HG03565 (cell line): ENCODE results near the gene HOXA6.

Experiments
- ATAC-seq: cut with Tn5 transposase; IDR thresholded peaks from one replicate; pipeline ENCODE4 v1.9.1; 2021; ENCODE audit warnings: mild to moderate bottlenecking, moderate library complexity; ENCODE audit not compliant: unreplicated experiment

The HOXA6 gene

DNA sequence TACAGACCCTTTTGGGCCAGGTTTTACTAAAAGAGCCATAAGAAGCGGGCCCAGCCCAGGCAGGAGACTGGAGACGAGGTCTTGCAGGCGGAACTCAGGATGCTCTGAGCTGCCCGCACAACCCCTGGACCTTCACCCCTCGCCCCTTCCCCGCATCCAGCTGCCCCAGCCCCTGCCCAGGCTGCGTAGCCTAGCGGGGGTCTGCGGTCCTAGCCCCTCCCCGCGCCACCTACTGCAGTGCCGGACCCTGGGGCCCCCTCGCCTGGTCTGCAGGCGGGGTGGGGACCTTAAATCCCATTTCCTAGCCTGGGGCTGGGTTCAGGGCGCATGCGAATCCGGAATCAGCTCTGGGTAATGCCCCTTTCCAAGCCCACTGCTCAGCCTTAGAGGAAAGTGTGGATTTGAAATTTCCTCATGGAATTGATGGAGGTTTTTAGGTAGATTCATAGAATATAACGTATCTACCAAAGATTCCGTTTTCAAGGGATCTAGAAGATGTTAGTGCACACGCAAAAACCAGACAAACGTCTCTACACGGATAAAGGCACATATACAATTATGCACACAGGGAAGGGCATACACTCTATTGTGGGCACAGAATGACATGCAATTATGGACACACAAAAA, 5.4 kb upstream of the HOXA6 start:
- no peak for ATAC-seq

- no peak for ATAC-seq
Measured at GRCh38 chr7:27151931-27152815, 4.6 kb upstream of the HOXA6 start, which contains the start of gene HOXA3. TSS of gene HOXA3 (minus strand) at chr7:27152583. CDS start at chr7:27110640, 41,943 bp downstream.

GRCh38 chr7:27151341-27151930, 3.9 kb upstream of the HOXA6 start:
- ATAC-seq, result no peak

DNA sequence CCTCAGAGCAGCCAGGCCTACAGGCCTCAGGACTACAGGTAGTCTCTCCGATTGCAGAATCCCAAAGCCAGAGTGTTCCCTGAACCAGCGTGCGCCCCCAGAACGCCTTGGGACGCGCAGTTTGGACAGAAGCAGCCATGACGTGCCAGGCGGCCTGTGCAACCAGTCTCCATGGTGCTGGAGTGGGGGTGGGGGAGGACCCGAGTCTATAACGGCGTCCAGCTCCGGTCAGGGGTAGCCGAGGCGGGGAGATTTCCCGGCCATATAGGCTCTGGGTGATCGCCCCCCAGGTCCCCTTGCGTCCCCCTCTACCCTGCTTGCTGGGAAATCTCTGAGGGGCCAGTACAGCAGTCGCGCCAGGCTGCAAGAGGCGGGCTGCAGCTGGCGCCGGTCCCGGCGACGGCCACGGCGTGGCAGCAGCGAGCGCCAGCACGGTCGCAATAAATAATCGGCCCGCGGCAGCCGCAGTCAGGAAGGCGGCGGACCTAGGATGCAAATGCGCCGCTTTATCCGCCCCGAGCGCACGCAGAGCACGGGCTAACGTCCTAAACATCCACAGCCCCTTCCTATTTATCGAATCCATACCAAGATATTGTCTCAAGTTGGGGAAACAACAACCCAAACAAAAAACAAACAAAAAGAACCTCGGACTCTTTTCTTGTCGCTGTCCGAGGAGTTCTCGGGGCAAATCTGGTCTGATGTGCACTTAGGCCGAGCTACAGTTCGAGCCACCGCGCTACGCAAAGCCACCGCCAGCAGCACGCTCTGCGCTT, 3.2 kb upstream of the HOXA6 start:
- peak; percentile 70 for ATAC-seq

- no peak for ATAC-seq
Measured at GRCh38 chr7:27149842-27150567, 2.4 kb upstream of the HOXA6 start.

GRCh38 chr7:27148756-27149641, 1.4 kb upstream of the HOXA6 start:
- ATAC-seq, result no peak

DNA sequence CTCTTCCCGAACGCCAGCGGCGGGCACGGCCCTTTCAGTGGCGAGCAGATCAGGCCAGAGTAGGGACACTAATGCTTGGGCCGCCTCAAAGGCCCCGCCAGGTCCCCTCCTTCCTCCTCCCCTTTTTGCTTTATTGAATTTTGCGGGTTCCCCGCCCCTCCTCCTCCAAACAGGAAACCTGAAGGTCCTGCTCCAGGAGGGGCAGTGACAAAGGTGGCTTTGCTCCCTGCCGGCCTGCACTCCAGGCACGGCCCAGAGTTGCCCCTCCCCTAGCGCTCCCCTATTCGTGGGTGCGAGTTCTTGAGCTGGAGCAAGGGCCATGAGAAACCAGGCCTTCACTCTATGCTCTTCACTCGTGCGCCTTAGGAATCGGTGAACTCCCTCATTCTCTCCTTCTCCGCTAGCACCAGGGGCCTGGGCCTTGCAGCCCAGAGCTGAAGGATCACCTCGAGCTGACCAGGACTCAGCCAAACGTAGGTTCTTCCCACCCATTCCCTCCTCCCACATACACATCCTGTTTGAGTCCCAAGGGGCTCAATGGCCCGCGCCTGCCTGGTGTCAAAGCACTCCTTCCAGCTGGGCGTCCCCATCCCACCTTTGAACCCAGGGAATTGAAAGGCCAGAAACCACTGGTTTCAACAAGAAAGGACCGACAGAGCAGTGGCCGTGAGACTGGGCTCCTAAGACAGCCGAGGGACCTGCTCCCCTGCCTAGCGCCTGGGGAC, 619 bp upstream of the HOXA6 start:
- ATAC-seq, result no peak

GRCh38 chr7:27146491-27147198, 929 bp downstream of the HOXA6 start:
- ATAC-seq, result no peak

DNA sequence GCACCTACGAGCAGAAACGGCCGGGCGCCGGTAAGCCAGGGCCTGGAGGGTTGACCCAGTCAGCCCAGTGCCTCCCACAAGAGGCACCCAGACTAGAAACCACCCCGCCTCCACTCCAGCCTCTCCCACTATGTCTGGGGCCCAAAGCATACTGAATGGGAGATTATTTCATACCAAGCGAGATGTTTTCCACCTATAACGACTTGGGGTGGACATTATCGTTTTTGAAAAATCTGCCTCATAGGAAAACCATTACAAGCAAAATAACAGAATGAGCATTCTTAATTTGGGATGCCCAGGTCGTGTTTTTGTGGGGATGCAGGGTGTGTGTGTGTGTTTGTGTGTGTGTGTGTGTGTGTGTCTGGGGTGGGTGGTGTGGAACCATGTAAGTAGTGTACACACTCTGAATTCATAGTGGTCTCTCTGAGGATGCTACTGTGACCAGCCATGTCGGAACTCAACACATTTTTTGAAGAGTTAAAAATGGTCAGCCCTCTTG, 1.6 kb downstream of the HOXA6 start:
- no peak for ATAC-seq

- no peak for ATAC-seq
Measured at GRCh38 chr7:27145165-27145913, 2.2 kb downstream of the HOXA6 start.

DNA sequence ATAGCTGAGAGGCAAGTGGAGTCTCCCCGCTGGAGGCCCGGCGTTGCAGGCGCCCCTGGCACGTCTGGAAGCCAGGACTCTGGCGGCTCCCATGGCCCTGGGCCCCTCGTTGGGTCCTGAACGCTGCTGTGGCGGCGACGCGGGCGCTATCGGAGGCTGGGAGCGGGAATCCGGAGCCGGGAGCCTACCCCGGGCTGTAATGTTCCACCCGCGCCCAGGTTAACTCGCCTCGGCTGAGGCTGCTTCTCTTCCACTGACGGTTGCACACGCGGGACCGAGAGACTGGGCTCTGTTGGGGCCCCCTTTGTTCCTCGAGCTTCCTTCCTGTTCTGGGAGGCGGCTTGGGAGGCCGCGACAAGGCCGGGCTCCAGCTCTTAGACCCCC, 2.8 kb downstream of the HOXA6 start:
- ATAC-seq, result no peak

GRCh38 chr7:27143950-27144780, 3.4 kb downstream of the HOXA6 start:
- ATAC-seq, result no peak

- no peak for ATAC-seq
Measured at GRCh38 chr7:27143023-27143949, 4.3 kb downstream of the HOXA6 start, which contains the start of gene HOXA5. TSS of gene HOXA5 (minus strand) at chr7:27143681. CDS start at chr7:27143607, 74 bp downstream.

DNA sequence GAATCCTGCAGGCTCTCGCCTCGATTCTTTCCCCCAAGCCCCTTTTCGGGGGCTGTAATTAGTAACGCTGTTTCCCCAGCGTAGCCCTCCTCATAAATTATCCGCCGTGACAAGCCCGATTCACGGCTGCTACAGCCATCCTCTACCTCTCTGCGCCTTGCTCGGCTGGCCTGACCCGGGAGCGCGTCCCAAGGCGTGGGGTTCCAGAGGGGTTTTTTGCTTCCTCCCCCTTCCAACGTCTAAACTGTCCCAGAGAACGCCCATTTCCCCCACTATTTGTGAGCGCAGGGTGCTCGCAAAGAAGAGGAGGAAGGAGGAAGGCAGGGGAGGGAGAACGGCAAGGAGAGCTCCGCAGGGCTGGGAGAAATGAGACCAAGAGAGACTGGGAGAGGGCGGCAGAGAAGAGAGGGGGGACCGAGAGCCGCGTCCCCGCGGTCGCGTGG, 5.0 kb downstream of the HOXA6 start:
- ATAC-seq, result no peak

DNA sequence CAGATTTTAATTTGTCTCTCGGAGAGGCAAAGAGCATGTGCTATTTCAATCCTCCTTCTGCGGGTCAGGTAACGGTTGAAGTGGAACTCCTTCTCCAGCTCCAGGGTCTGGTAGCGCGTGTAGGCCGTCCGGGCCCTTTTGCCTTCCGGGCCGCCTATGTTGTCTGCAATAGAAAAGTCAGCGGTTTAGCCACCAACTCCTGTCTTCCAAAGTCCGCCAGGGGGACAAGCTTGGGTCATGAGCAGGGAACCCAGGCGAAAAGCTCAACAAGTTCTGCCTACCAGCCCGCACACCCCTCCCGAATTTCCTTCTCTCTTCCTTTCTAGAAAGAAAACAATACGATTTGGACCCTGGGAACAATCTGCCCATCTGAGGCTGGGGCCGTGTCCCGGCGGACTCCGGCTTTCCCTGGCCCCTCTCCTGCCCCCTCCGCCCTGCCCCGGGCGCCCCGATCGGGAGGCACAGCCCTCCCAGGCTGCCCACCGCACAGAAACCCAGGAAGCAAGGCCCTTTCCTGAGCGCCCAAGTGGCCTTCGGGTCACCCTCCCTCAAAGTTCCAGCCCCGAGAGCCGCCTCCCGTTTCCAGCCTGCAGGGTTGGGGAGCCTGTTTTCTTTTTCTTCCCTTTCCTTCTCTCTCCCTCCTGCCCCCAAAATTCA, 5.5 kb downstream of the HOXA6 start:
- no peak for ATAC-seq
